ENCODE results near the gene CHML.
"Not testable (repeated sequence)": the region's sequence is repeated elsewhere in the genome, so short reads cannot be mapped to it uniquely, and the experiment has no call there.

CHML gene

GRCh38 chr1:241640149-241640866 is at the start of gene CHML, which contains the start of gene OPN3:
Gene CHML, minus strand, starts transcription at chr1:241640369. Its CDS starts 4,603 bp downstream, at chr1:241635766.
Gene OPN3, minus strand, starts transcription at chr1:241640369. Its CDS starts 115 bp downstream, at chr1:241640254.
- peak; percentile 95 for DNase-seq

GRCh38 chr1:241688940-241689368 is 48.8 kb upstream of the CHML start:
- DNase-seq: no peak

- DNase-seq: no peak
These were observed 43.9 kb upstream of the CHML start for GRCh38 chr1:241684108-241684507.

GRCh38 chr1:241682921-241683320 is 42.8 kb upstream of the CHML start:
- no peak for DNase-seq

- DNase-seq: not testable (repeated sequence)
These were observed 41.8 kb upstream of the CHML start for GRCh38 chr1:241681861-241682448.

GRCh38 chr1:241679961-241680360 is 39.8 kb upstream of the CHML start:
- DNase-seq: no peak

- no peak for DNase-seq
These were observed 39.2 kb upstream of the CHML start for GRCh38 chr1:241679404-241679803.

- DNase-seq: no peak
These were observed 38.4 kb upstream of the CHML start for GRCh38 chr1:241678536-241678935.

- peak; percentile 20 for DNase-seq
These were observed 37.0 kb upstream of the CHML start for GRCh38 chr1:241677201-241677600.

GRCh38 chr1:241675983-241676382 is 35.8 kb upstream of the CHML start:
- no peak for DNase-seq

- no peak for DNase-seq
These were observed 34.7 kb upstream of the CHML start for GRCh38 chr1:241674805-241675384.

GRCh38 chr1:241672301-241672700 is 32.1 kb upstream of the CHML start:
- no peak for DNase-seq

- DNase-seq: no peak
These were observed 26.2 kb upstream of the CHML start for GRCh38 chr1:241666419-241666818.

GRCh38 chr1:241660424-241660972 is 20.3 kb upstream of the CHML start:
- DNase-seq: no peak

- DNase-seq: not testable (repeated sequence)
These were observed 18.8 kb upstream of the CHML start for GRCh38 chr1:241659016-241659415.

GRCh38 chr1:241658081-241658793 is 18.1 kb upstream of the CHML start:
- DNase-seq: no peak

GRCh38 chr1:241654641-241655040 is 14.5 kb upstream of the CHML start:
- no peak for DNase-seq

- DNase-seq: no peak
These were observed 13.8 kb upstream of the CHML start for GRCh38 chr1:241654019-241654418.

GRCh38 chr1:241652012-241652411 is 11.8 kb upstream of the CHML start, which contains the start of gene WDR64:
Gene WDR64, plus strand, starts transcription at chr1:241652281. Its CDS starts 204 bp downstream, at chr1:241652485.
- DNase-seq: no peak

- DNase-seq: no peak
These were observed 8.0 kb upstream of the CHML start for GRCh38 chr1:241648159-241648558.

GRCh38 chr1:241647658-241648057 is 7.5 kb upstream of the CHML start:
- DNase-seq: no peak

GRCh38 chr1:241646201-241646600 is 6.0 kb upstream of the CHML start:
- no peak for DNase-seq

GRCh38 chr1:241645199-241645598 is 5.0 kb upstream of the CHML start:
- DNase-seq: no peak

Data from stimulated activated CD4-positive, alpha-beta T cell treated with anti-CD3 and anti-CD28 coated beads, Interleukin-15, amount 100 ng/mL, for 24 hours (primary cell).